NCI-H2227 (cell line): ENCODE measurements around the gene SLC4A1.
A peak's percentile ranks its signal among the peaks of the same experiment; 100 is the strongest.

Experiments used
- DNase-seq: peaks from one replicate; lab custom pipeline; 2025; ENCODE audit not compliant: unreplicated experiment; lab: John Stamatoyannopoulos, UW

The SLC4A1 gene

DNA sequence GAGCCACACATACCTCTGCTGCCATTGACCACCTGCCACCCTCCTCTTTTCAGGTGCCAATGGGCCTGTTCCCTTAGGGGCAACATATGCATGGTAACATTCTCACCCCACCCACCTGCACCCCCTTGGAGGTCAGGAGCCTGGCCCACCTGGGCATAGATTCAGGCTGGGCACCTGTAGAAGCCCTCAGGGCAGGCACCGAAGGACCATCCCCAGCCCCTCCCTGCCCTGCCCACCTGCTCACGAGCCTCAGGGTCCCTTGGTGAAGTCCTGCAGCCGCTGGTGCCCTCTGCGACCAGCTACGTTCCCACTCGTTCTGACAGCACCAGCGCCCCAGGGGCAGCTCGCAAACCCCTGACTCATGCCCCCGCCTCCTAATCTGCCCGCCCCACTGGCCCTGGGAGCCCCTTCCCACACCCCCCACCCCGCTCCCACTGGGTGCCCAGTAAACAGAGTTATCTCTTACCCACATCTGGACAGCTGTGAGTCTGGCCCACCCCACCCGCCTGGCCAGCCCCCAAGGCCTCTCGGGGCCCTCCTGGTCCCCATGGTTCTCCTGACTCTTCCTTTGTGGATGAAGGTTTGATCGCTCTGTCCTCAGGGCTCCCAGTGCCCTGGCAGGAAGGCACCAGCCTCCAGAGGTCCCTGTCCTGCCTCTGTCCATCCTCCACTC, at the start of gene SLC4A1:
Gene SLC4A1, minus strand, starts transcription at position 318 of the 673 bp plus-strand sequence. CDS start 5,269 bp downstream, outside the sequence.
- no peak for DNase-seq

DNA sequence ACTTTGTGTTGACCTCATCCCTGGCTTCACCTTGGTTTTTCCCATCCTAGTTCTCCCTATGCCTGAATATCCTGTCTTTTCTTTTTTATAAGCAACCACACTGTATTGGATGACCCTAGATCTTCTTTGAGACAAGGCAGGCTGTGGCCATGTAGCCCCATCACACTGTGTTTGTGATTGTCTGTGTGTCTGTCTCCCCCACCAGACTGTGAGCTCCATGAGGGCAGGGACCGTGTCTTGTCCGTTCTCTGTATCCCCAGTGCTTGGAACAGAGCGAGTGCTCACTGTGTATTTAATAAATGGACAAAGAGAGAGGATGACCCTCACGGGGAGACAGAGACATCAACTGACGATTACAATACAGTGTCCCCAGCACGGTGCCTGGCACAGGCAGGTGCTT, 49.6 kb upstream of the SLC4A1 start:
- DNase-seq = no peak

DNA sequence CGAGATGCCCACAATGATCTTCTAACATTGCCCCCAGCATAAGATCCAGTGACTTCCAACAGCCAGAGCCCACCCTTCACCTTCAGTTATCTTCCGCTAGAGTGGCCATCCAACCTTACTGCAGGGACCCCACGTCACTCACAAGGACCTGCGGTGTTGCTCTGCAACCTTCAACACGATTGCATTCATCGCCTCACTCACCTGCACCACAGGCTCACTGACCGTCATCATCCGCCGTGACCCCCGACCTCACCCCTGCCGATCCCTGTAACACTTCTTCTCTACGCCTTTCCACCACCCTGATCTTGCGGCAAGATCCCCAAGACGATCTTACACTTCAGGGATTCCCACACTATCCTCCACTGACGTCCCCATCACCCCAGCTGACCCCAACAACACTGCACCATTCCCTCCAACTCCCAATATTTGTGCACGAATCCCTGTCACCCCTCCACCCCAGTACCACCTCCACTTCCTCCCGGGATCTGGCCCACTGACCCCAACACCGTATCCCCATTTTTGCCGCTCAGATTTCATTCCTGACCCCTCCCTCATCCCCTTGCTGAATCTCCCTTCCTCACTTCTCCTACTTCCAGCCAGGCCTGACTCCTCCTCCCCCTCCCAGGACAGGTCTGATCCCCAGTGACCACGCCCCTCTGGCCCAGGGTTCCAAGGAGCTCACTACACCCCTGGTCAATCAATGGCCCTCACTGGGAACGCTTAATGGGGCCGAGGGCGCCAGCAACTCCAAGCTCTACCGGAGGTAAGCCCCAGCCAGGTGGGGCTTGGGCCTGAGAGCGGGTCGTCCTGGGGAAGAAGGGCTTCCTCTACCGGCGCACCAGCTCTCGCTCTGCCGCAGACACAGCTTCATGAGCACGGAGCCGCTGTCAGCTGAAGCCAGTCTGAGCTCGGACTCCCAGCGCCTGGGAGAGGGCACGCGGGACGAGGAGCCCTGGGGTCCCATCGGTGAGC, 48.1 kb upstream of the SLC4A1 start:
- no peak for DNase-seq

DNA sequence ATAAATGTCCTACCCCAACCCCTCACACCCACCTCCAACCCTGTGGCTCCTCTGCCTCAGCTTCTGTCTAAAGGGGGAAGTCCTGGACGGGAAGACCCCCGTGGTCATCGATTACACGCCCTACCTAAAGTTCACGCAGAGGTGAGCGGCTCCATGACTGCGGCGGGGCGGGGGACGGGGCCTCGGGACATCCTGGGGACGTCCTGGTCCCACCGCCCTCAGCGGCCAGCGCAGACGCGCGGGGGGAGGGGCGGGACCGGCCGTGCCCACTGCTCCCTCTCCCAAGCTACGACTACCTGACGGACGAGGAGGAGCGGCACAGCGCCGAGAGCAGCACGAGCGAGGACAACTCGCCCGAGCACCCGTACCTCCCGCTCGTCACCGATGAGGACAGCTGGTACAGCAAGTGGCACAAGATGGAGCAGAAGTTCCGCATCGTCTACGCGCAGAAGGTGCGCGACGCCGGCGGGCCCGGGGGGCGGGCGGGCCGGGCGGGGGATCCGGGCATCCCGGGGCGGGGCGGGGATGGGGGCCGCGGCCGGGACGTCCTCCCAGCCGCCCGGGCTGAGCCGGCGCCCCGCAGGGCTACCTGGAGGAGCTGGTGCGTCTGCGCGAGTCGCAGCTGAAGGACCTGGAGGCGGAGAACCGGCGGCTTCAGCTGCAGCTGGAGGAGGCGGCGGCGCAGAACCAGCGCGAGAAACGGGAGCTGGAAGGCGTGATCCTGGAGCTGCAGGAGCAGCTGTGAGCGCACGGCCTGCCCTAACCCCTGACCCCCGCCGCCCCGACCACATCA, 47.1 kb upstream of the SLC4A1 start:
- DNase-seq = no peak

DNA sequence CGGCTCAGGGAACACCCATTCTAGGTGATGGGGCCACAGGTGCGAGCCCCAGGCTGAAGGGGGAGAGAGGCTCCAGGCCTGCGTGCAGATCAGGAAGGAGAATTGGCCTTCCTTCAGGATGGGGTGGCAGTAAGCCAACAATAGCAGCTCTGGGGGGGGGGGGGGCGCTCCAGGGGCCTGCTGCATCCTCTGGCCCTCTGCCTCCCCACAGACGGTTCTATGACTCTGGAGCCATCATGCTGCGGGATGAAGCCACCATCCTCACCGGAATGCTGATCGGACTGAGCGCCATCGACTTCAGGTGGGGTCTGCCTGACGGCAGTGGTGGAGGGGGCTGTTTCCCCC, 46.6 kb upstream of the SLC4A1 start:
- no peak for DNase-seq

DNA sequence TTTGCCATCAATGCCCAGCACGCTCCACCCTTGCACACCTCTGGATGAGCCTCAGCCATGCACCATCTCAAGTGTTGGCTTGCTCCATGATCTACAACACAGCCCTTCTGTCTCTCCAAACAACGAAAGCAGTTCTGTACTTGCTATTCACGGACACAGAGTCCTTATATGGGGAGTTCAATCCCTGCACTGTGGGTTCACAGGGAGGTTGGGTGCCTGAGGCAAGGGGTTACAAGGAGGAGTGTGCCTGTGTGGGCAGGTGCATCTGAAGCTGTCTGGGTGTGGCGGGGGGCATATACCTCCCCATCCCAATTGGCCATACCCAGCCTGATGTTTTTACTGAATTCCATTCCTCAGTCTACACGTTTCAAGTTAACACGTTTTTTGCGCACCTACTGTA, 46.1 kb upstream of the SLC4A1 start:
- DNase-seq = no peak

- DNase-seq = no peak
These were observed 44.6 kb upstream of the SLC4A1 start for GRCh38 chr17:44312396-44313104.

DNA sequence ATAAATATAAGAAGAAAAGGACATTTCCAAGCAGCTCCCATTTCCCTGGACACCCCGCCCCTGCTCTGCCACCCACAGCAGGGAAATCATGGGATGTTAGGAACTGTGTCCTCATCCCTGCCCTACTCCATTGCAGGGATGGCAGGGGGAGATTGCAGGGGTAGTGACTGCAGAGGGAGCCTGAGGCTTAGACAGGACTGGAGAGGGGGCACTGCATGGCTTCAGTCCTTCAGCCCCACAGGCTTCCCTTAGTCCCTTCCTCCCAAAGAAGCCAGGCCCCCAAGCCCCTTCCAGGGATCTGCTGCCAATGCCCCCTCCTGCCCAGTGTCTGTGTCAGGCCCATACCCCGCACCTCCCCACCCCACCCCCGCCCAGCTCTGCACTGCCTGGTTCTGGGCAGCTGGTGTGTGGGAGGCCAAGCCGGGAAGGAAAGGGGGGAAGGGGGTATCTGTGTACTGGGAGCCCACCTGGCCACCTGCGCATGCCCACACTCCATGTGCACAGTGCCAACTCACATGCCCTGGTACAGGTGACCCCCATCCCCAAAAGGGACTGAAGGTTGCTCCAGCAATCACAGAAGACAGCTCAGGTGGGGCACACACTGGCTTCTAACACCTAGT, 43.7 kb upstream of the SLC4A1 start:
- DNase-seq = no peak

DNA sequence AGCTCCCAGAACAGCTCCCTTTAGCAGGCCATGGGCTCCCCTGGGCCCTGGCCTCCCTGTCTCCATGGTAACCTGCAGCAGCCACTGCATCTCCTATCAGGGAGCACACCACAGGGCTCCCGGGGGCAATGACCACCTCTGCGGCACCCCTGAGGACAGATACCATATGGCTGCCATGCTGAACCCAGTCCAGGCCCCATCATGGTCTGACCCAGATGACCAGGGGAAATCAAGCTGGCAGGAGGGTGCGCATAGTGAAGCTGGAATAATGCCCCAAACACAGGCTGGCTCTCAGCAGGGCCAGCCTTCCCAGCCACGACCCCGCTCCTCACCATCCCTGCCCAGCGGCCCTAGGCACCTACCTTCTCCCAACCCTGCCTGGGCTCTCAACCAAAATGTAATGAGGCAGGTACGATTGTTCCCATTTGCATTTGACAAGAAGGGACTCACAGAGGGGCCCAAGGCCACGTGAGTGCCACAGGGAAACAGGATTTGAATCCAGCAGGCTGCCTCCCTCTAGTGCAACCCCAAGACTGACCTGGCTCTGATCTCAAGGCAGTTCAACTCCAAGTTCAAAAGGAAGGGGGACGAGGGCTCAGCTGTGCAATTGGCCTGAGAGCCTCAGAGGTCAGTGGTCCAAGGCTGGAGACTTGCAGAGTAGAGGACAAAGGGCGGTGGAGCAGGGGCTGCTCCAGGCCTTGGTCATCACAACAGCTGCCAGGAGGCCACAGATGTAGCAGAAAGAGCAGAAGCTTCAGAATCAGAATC, 42.9 kb upstream of the SLC4A1 start:
- DNase-seq = no peak

- DNase-seq = no peak
These were observed 42.3 kb upstream of the SLC4A1 start for GRCh38 chr17:44310188-44310587.

- DNase-seq = no peak
These were observed 41.5 kb upstream of the SLC4A1 start for GRCh38 chr17:44309472-44309871.

DNA sequence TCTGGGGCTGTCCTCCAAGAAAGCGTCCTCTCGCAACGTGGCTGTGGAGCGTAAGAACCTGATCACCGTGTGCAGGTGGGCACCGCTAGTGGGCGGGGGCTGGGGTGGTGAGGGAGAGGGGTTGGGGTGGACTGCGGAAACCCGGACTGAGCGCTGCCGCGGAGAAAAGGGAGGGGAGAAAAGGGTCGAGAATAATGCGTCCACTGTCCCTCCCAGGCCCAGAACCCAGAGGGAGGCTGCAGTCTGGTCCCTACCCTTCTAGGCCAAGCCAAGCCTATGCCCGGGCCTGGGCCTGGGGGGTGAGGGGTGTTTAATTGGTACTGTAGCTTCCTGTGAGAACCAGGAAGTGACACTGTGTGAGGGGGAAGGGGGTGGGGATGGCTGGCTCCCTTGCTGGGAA, 40.9 kb upstream of the SLC4A1 start:
- peak; percentile 70 for DNase-seq

DNA sequence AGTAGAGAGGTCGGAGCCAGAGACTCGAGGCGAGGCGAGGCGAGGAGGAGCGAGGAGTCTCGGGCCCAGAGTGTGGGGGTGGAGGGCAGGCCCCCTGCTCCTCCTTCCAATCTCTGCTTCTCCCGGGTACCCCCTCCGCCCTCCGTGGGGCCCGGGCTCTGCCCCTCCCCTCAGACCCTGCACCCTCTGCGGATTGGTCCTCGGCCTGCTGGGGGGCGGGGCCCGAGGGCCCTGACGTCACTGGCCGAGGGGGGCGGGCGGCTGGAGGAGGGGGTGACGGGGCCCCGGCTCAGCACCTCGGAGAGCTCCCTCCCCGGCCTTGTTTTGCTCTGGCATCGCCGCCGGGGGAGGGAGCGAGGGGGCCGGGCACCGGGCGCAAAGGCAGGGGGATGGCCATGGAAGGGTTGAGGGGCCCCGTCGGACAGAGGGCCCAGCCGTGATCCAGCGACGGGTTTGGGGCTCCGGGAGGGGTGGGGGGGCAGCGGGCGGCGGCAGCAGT, 40.4 kb upstream of the SLC4A1 start, which contains the start of gene RUNDC3A:
Gene RUNDC3A, plus strand, starts transcription at position 282 of the 499 bp plus-strand sequence. CDS start 232 bp downstream, outside the sequence.
- DNase-seq = peak; percentile 95

- DNase-seq = peak; percentile 85
These were observed 39.7 kb upstream of the SLC4A1 start for GRCh38 chr17:44307387-44308186.

GRCh38 chr17:44304651-44305050, 36.7 kb upstream of the SLC4A1 start:
- no peak for DNase-seq

GRCh38 chr17:44297975-44298374, 30.0 kb upstream of the SLC4A1 start:
- DNase-seq = no peak

DNA sequence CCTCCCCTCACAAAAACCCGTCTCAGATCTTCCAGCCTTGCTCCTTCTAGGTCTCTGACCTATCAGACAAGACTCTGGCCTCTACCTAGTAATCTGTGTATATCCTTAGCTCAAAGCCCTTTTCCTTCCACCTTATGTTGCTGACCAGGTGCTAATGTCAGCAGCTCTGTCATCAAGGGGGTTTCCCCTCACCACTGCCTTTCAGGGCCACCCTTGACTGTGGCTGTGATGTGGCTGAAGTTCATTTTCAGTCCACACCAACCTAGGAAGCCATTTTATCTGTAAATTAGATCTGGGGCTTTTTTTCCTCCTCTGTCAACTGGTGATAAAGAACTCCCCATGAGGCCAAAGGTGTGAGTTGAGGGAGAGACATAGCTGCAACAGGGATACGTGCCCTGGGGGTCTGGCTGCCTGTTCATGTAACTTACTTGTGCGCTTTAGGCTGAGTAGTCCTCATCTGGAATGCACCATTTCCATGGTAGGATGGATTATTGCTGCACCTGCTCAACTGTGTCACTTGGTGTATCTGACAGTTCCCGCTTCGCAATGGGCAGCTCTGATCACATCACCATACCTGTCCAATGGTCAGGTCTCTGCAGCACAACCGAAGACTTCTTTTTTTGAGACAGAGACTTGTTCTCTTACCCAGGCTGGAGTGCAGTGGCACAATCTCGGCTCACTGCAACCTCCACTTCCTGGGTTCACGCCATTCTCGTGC, 25.7 kb upstream of the SLC4A1 start:
- no peak for DNase-seq

- DNase-seq = no peak
These were observed 19.7 kb upstream of the SLC4A1 start for GRCh38 chr17:44287651-44288050.
